Body of pancreas (tissue), 4 donors: ENCODE measurements around the gene TUT7.

Experiments
- CTCF ChIP-seq, 7 experiments: fragments of 450-650 bp in 4 of 7; fragments of 200-600 bp in 3 of 7; sonication (generic) in 3 of 7; IDR thresholded peaks; one replicate each; pipeline ENCODE4 v1.5.1; 2016 to 2019; ENCODE audit warnings: antibody characterized with exemption in 7 of 7
- POLR2A ChIP-seq, 3 donors: fragments of 450-650 bp; IDR thresholded peaks; one replicate each; pipeline ENCODE4 v1.6.1; 2016; ENCODE audit warnings: antibody characterized with exemption in 3 of 3, mild to moderate bottlenecking in 2 of 3

- no peak for TF ChIP-seq CTCF (IDR thresholded peaks at IDR 0.05)
- no peak for TF ChIP-seq POLR2A (IDR thresholded peaks at IDR 0.05)
Observed at GRCh38 chr9:86280580-86280979, 73.6 kb downstream of the TUT7 start.
